Measurements from ENCODE around the gene PLCH1. TPM values are rescaled to one million over a fixed set of nuclear protein-coding genes. Genes with fewer than 3 reads are reported as not detected.
A peak's percentile ranks its signal among the peaks of the same experiment; 100 is the strongest.

The PLCH1 gene
- polyA plus RNA-seq, 1 donor = 7.4 TPM

GRCh38 chr3:155585384-155585783 is 159.5 kb downstream of the PLCH1 start:
- Histone ChIP-seq H3K4me3 (ENCODE audit: low read length) (no peak overlapping the region), H3K27me3 (ENCODE audit: control insufficient read depth, insufficient read depth, low read length) (no peaks in the 10 kb centered on the region), H3K4me1 (ENCODE audit: control insufficient read depth, insufficient read depth, low read length) (no peaks in the 10 kb centered on the region), H3K36me3 (ENCODE audit: control insufficient read depth, insufficient read depth, low read length) (no peaks in the 10 kb centered on the region), H3K27ac (ENCODE audit: low read length) (no peak overlapping the region), H3K9me3 (ENCODE audit: control insufficient read depth, low read depth, low read length) (no peaks in the 10 kb centered on the region)
- WGBS (ENCODE audit: insufficient coverage, low lambda C conversion rate) = no CpG with 5 or more reads among the region's 2 CpGs
- DNase-seq = no peak

GRCh38 chr3:155581579-155581978 is 163.3 kb downstream of the PLCH1 start:
- Histone ChIP-seq H3K27me3 (ENCODE audit: control insufficient read depth, insufficient read depth, low read length) (no peaks in the 10 kb centered on the region), H3K27ac (ENCODE audit: low read length) (no peak overlapping the region), H3K4me1 (ENCODE audit: control insufficient read depth, insufficient read depth, low read length) (no peaks in the 10 kb centered on the region), H3K36me3 (ENCODE audit: control insufficient read depth, insufficient read depth, low read length) (no peaks in the 10 kb centered on the region), H3K4me3 (ENCODE audit: low read length) (no peak overlapping the region), H3K9me3 (ENCODE audit: control insufficient read depth, low read depth, low read length) (no peaks in the 10 kb centered on the region)
- no peak for DNase-seq
- WGBS (ENCODE audit: insufficient coverage, low lambda C conversion rate) = no CpG with 5 or more reads among the region's 10 CpGs

GRCh38 chr3:155572085-155572484 is 172.8 kb downstream of the PLCH1 start:
- 40% methylated on average over 1 of the region's 1 CpG for WGBS (ENCODE audit: insufficient coverage, low lambda C conversion rate)
- no peaks in the 10 kb centered on the region for H3K36me3 ChIP-seq (ENCODE audit: control insufficient read depth, insufficient read depth, low read length)
- H3K9me3 ChIP-seq (ENCODE audit: control insufficient read depth, low read depth, low read length) = no peaks in the 10 kb centered on the region
- H3K4me3 ChIP-seq (ENCODE audit: low read length) = no peak overlapping the region
- no peaks in the 10 kb centered on the region for H3K27me3 ChIP-seq (ENCODE audit: control insufficient read depth, insufficient read depth, low read length)
- H3K4me1 ChIP-seq (ENCODE audit: control insufficient read depth, insufficient read depth, low read length) = no peaks in the 10 kb centered on the region
- H3K27ac ChIP-seq (ENCODE audit: low read length) = no peak overlapping the region
- no peak for DNase-seq

- DNase-seq = no peak
- Histone ChIP-seq H3K27me3 (ENCODE audit: control insufficient read depth, insufficient read depth, low read length) (no peaks in the 10 kb centered on the region), H3K27ac (ENCODE audit: low read length) (no peak overlapping the region), H3K4me3 (ENCODE audit: low read length) (no peak overlapping the region), H3K4me1 (ENCODE audit: control insufficient read depth, insufficient read depth, low read length) (no peaks in the 10 kb centered on the region), H3K36me3 (ENCODE audit: control insufficient read depth, insufficient read depth, low read length) (peaks cover 5% of the 10 kb centered on the region), H3K9me3 (ENCODE audit: control insufficient read depth, low read depth, low read length) (no peaks in the 10 kb centered on the region)
- WGBS (ENCODE audit: insufficient coverage, low lambda C conversion rate) = no CpG with 5 or more reads among the region's 3 CpGs
Observed at GRCh38 chr3:155568295-155568694, 176.6 kb downstream of the PLCH1 start.

GRCh38 chr3:155560594-155560993 is 184.3 kb downstream of the PLCH1 start:
- no peak for DNase-seq
- no CpG with 5 or more reads among the region's 1 CpG for WGBS (ENCODE audit: insufficient coverage, low lambda C conversion rate)
- no peak overlapping the region for H3K4me3 ChIP-seq (ENCODE audit: low read length)

GRCh38 chr3:155560135-155560534 is 184.7 kb downstream of the PLCH1 start:
- 75% methylated on average over 1 of the region's 1 CpG for WGBS (ENCODE audit: insufficient coverage, low lambda C conversion rate)
- Histone ChIP-seq H3K36me3 (ENCODE audit: control insufficient read depth, insufficient read depth, low read length) (peaks cover 5% of the 10 kb centered on the region), H3K27ac (ENCODE audit: low read length) (no peak overlapping the region), H3K9me3 (ENCODE audit: control insufficient read depth, low read depth, low read length) (no peaks in the 10 kb centered on the region), H3K4me1 (ENCODE audit: control insufficient read depth, insufficient read depth, low read length) (peaks cover 13% of the 10 kb centered on the region), H3K27me3 (ENCODE audit: control insufficient read depth, insufficient read depth, low read length) (no peaks in the 10 kb centered on the region), H3K4me3 (ENCODE audit: low read length) (no peak overlapping the region)
- DNase-seq = no peak

More at GRCh38 chr3:155560594-155560993, 184.3 kb downstream of the PLCH1 start:
- H3K4me1 ChIP-seq (ENCODE audit: control insufficient read depth, insufficient read depth, low read length) = peaks cover 13% of the 10 kb centered on the region
- H3K9me3 ChIP-seq (ENCODE audit: control insufficient read depth, low read depth, low read length) = no peaks in the 10 kb centered on the region
- no peaks in the 10 kb centered on the region for H3K27me3 ChIP-seq (ENCODE audit: control insufficient read depth, insufficient read depth, low read length)
- peaks cover 5% of the 10 kb centered on the region for H3K36me3 ChIP-seq (ENCODE audit: control insufficient read depth, insufficient read depth, low read length)
- H3K27ac ChIP-seq (ENCODE audit: low read length) = no peak overlapping the region

- H3K27ac ChIP-seq (ENCODE audit: low read length) = no peak overlapping the region
- peaks cover 6% of the 10 kb centered on the region for H3K36me3 ChIP-seq (ENCODE audit: control insufficient read depth, insufficient read depth, low read length)
- no peaks in the 10 kb centered on the region for H3K9me3 ChIP-seq (ENCODE audit: control insufficient read depth, low read depth, low read length)
- H3K4me1 ChIP-seq (ENCODE audit: control insufficient read depth, insufficient read depth, low read length) = peaks cover 16% of the 10 kb centered on the region
- H3K27me3 ChIP-seq (ENCODE audit: control insufficient read depth, insufficient read depth, low read length) = no peaks in the 10 kb centered on the region
- WGBS (ENCODE audit: insufficient coverage, low lambda C conversion rate) = 100% methylated on average over 1 of the region's 4 CpGs
- DNase-seq = peak in 1 of 2 donors; percentile 41
- H3K4me3 ChIP-seq (ENCODE audit: low read length) = no peak overlapping the region
Observed at GRCh38 chr3:155556531-155556930, 188.3 kb downstream of the PLCH1 start.

- no peak overlapping the region for H3K4me3 ChIP-seq (ENCODE audit: low read length)
- no peaks in the 10 kb centered on the region for H3K9me3 ChIP-seq (ENCODE audit: control insufficient read depth, low read depth, low read length)
- peak in 1 of 2 donors; percentile 64 for DNase-seq
- peaks cover 6% of the 10 kb centered on the region for H3K36me3 ChIP-seq (ENCODE audit: control insufficient read depth, insufficient read depth, low read length)
- peak overlapping the region; percentile 61 for H3K27ac ChIP-seq (ENCODE audit: low read length)
- no peaks in the 10 kb centered on the region for H3K27me3 ChIP-seq (ENCODE audit: control insufficient read depth, insufficient read depth, low read length)
- no CpG with 5 or more reads among the region's 2 CpGs for WGBS (ENCODE audit: insufficient coverage, low lambda C conversion rate)
- peaks cover 16% of the 10 kb centered on the region for H3K4me1 ChIP-seq (ENCODE audit: control insufficient read depth, insufficient read depth, low read length)
Observed at GRCh38 chr3:155555479-155556060, 189.3 kb downstream of the PLCH1 start.

GRCh38 chr3:155554777-155555451 is 190.0 kb downstream of the PLCH1 start:
- Histone ChIP-seq H3K4me3 (ENCODE audit: low read length) (no peak overlapping the region), H3K36me3 (ENCODE audit: control insufficient read depth, insufficient read depth, low read length) (peaks cover 6% of the 10 kb centered on the region), H3K9me3 (ENCODE audit: control insufficient read depth, low read depth, low read length) (no peaks in the 10 kb centered on the region), H3K27me3 (ENCODE audit: control insufficient read depth, insufficient read depth, low read length) (no peaks in the 10 kb centered on the region), H3K4me1 (ENCODE audit: control insufficient read depth, insufficient read depth, low read length) (peaks cover 16% of the 10 kb centered on the region), H3K27ac (ENCODE audit: low read length) (peak overlapping the region; percentile 61)
- WGBS (ENCODE audit: insufficient coverage, low lambda C conversion rate) = 14% methylated on average over 1 of the region's 4 CpGs
- DNase-seq = peak; percentile 70 to 84

GRCh38 chr3:155553780-155554179 is 191.1 kb downstream of the PLCH1 start:
- Histone ChIP-seq H3K9me3 (ENCODE audit: control insufficient read depth, low read depth, low read length) (no peaks in the 10 kb centered on the region), H3K27ac (ENCODE audit: low read length) (no peak overlapping the region), H3K27me3 (ENCODE audit: control insufficient read depth, insufficient read depth, low read length) (no peaks in the 10 kb centered on the region), H3K36me3 (ENCODE audit: control insufficient read depth, insufficient read depth, low read length) (peaks cover 6% of the 10 kb centered on the region), H3K4me1 (ENCODE audit: control insufficient read depth, insufficient read depth, low read length) (peaks cover 16% of the 10 kb centered on the region), H3K4me3 (ENCODE audit: low read length) (no peak overlapping the region)
- no CpG with 5 or more reads among the region's 4 CpGs for WGBS (ENCODE audit: insufficient coverage, low lambda C conversion rate)
- DNase-seq = no peak

GRCh38 chr3:155553326-155553725 is 191.5 kb downstream of the PLCH1 start:
- no peak for DNase-seq
- Histone ChIP-seq H3K27me3 (ENCODE audit: control insufficient read depth, insufficient read depth, low read length) (no peaks in the 10 kb centered on the region), H3K36me3 (ENCODE audit: control insufficient read depth, insufficient read depth, low read length) (peaks cover 6% of the 10 kb centered on the region), H3K27ac (ENCODE audit: low read length) (no peak overlapping the region), H3K9me3 (ENCODE audit: control insufficient read depth, low read depth, low read length) (no peaks in the 10 kb centered on the region), H3K4me3 (ENCODE audit: low read length) (no peak overlapping the region), H3K4me1 (ENCODE audit: control insufficient read depth, insufficient read depth, low read length) (peaks cover 16% of the 10 kb centered on the region)
- WGBS (ENCODE audit: insufficient coverage, low lambda C conversion rate) = 33% methylated on average over 1 of the region's 4 CpGs

Measured in large intestine (tissue), 3 donors.